NB4 (cell line): ENCODE results near the gene CDC42BPA.

Source experiments
- TF ChIP-seq, protein P1 (sequence below): IDR thresholded peaks from one replicate; pipeline ENCODE4 v1.5.1; 2012; ENCODE audit warnings: low read depth, low read length
- TF ChIP-seq, protein P2 (sequence below): IDR thresholded peaks from 2 replicates; pipeline ENCODE4 v1.6.1; 2011; ENCODE audit warnings: low read depth, low read length

DNA sequence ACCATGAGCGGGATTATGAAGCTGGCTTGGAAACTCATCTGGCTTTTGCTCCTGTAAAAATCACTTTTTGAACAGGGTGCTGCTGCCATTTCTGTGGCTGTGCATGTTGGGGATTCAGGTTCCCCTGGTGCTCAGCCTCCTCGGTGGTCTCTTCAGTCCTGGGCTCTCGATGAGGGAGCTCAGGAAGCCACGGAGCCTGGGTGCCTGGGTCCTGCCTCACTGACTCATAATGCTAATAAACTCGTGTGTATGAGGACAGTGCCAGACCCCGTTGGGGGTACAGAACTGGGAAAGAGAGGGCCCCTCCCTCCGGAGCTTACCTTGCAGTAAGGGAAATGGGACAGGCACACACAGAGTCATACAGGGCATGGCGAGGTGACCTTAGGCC, 372.4 kb downstream of the CDC42BPA start:
- TF ChIP-seq, protein P1, sequence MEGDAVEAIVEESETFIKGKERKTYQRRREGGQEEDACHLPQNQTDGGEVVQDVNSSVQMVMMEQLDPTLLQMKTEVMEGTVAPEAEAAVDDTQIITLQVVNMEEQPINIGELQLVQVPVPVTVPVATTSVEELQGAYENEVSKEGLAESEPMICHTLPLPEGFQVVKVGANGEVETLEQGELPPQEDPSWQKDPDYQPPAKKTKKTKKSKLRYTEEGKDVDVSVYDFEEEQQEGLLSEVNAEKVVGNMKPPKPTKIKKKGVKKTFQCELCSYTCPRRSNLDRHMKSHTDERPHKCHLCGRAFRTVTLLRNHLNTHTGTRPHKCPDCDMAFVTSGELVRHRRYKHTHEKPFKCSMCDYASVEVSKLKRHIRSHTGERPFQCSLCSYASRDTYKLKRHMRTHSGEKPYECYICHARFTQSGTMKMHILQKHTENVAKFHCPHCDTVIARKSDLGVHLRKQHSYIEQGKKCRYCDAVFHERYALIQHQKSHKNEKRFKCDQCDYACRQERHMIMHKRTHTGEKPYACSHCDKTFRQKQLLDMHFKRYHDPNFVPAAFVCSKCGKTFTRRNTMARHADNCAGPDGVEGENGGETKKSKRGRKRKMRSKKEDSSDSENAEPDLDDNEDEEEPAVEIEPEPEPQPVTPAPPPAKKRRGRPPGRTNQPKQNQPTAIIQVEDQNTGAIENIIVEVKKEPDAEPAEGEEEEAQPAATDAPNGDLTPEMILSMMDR = no peak
- TF ChIP-seq, protein P2, sequence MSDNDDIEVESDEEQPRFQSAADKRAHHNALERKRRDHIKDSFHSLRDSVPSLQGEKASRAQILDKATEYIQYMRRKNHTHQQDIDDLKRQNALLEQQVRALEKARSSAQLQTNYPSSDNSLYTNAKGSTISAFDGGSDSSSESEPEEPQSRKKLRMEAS = no peak
